Ishikawa (cell line): Measurements from ENCODE around the gene HADHA.

Experiments used
- CEBPB ChIP-seq: IDR thresholded peaks from 2 replicates; pipeline ENCODE4 v1.6.1; 2012
- CREB1 ChIP-seq: IDR thresholded peaks from 2 replicates; pipeline ENCODE4 v1.6.1; 2012; ENCODE audit warnings: low read depth
- EGR1 ChIP-seq: IDR thresholded peaks from 2 replicates; pipeline ENCODE4 v1.6.1; 2012
- EP300 ChIP-seq: IDR thresholded peaks from 2 replicates; pipeline ENCODE4 v1.6.1; 2012; ENCODE audit warnings: borderline replicate concordance
- FOXM1 ChIP-seq: IDR thresholded peaks from 2 replicates; pipeline ENCODE4 v1.6.1; 2012; ENCODE audit warnings: low read depth, borderline replicate concordance
- MAX ChIP-seq: IDR thresholded peaks from 2 replicates; pipeline ENCODE4 v1.6.1; 2012
- NFIC ChIP-seq: IDR thresholded peaks from 2 replicates; pipeline ENCODE4 v1.6.1; 2012
- RAD21 ChIP-seq: IDR thresholded peaks from 2 replicates; pipeline ENCODE4 v1.6.1; 2012; ENCODE audit warnings: low read depth
- REST ChIP-seq: IDR thresholded peaks from 2 replicates; pipeline ENCODE4 v1.6.1; 2012; ENCODE audit warnings: low read depth, mild to moderate bottlenecking
- TAF1 ChIP-seq: IDR thresholded peaks from 2 replicates; pipeline ENCODE4 v1.6.1; 2012; ENCODE audit warnings: low read depth, mild to moderate bottlenecking
- TCF12 ChIP-seq: IDR thresholded peaks from 2 replicates; pipeline ENCODE4 v1.6.1; 2012; ENCODE audit warnings: low read depth
- TEAD4 ChIP-seq: IDR thresholded peaks from 2 replicates; pipeline ENCODE4 v1.6.1; 2012
- USF1 ChIP-seq: IDR thresholded peaks from 2 replicates; pipeline ENCODE4 v1.6.1; 2012
- YY1 ChIP-seq: IDR thresholded peaks from 2 replicates; pipeline ENCODE4 v1.6.1; 2012; ENCODE audit warnings: low read depth
- ZBTB7A ChIP-seq: IDR thresholded peaks from 2 replicates; pipeline ENCODE4 v1.6.1; 2012; ENCODE audit warnings: low read depth

Gene HADHA

GRCh38 chr2:26195040-26195984 lies 49.1 kb downstream of the HADHA start:
- no peak for TF ChIP-seq TCF12

- no peak for TF ChIP-seq RAD21
- TF ChIP-seq MAX = no peak
- no peak for TF ChIP-seq EP300
- TF ChIP-seq ZBTB7A = no peak
- TF ChIP-seq EGR1 = no peak
- TF ChIP-seq TEAD4 = no peak
Observed at GRCh38 chr2:26193578-26194231, 50.7 kb downstream of the HADHA start.

GRCh38 chr2:26191316-26192159 lies 52.9 kb downstream of the HADHA start:
- TF ChIP-seq CREB1 (no peak), EGR1 (no peak), TAF1 (no peak), RAD21 (no peak)

GRCh38 chr2:26190369-26190768 lies 54.1 kb downstream of the HADHA start:
- TF ChIP-seq NFIC = no peak
- TF ChIP-seq EGR1 = no peak
- no peak for TF ChIP-seq ZBTB7A
- TF ChIP-seq MAX = no peak
- TF ChIP-seq TCF12 = no peak
- no peak for TF ChIP-seq TAF1
- no peak for TF ChIP-seq EP300
- no peak for TF ChIP-seq TEAD4
- no peak for TF ChIP-seq CREB1
- no peak for TF ChIP-seq CEBPB
- TF ChIP-seq YY1 = no peak
- TF ChIP-seq RAD21 = no peak
- TF ChIP-seq USF1 = no peak
- TF ChIP-seq FOXM1 = no peak
- TF ChIP-seq REST = no peak

GRCh38 chr2:26189751-26190150 lies 54.7 kb downstream of the HADHA start:
- TF ChIP-seq TEAD4 = no peak
- TF ChIP-seq CREB1 = no peak
- no peak for TF ChIP-seq REST
- no peak for TF ChIP-seq YY1
- TF ChIP-seq FOXM1 = no peak
- TF ChIP-seq CEBPB = no peak
- TF ChIP-seq TCF12 = no peak
- no peak for TF ChIP-seq ZBTB7A
- no peak for TF ChIP-seq MAX
- TF ChIP-seq EGR1 = no peak

- TF ChIP-seq CEBPB = no peak
- TF ChIP-seq ZBTB7A = no peak
- TF ChIP-seq RAD21 = no peak
- no peak for TF ChIP-seq FOXM1
- no peak for TF ChIP-seq YY1
- no peak for TF ChIP-seq USF1
- no peak for TF ChIP-seq MAX
- TF ChIP-seq TEAD4 = no peak
- TF ChIP-seq CREB1 = no peak
- TF ChIP-seq TCF12 = no peak
Observed at GRCh38 chr2:26189123-26189522, 55.3 kb downstream of the HADHA start.
